ENCODE measurements around the gene DYNC2LI1.
A peak's percentile ranks its signal among the peaks of the same experiment; 100 is the strongest.
"Not testable (repeated sequence)": the region's sequence is repeated elsewhere in the genome, so short reads cannot be mapped to it uniquely, and the experiment has no call there.

The DYNC2LI1 gene

DNA sequence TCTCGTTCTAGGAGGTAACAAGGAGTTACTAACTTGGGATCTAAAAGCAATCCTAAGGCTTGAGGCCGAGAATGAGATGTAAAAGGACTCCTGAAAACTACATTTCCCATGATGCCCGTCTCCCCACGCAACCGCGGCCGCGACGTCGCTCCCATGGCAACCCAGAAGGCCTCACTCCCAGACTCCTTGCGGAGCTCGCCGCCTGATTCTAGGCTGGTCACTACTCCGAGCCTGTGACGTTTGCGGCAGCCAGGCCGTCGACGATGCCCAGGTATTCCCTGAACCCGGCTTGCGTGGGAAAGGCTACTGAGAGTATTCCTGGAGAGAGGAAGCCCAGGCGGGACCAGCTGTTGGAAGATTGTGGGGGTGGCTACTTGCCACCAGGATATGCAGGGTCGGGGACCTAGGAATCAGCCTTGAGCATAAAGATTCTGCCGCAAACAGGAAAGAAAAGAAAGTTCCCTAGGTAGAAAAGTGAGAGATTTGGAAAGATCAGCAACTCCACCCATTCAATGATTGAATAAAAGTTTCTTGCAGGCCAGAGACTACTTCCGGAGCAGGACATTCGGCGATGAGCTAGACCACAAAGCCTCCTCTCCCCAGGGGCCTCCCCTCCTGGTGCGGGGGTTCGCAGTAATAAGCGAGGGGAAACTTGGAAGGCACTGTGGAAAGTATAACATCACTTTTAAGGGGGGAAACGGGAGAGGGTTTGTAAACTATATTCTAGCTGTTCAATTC is at the start of gene DYNC2LI1:
Gene DYNC2LI1, plus strand, starts transcription at position 164 of the 738 bp plus-strand sequence. Its CDS starts 100 bp downstream, at position 264.
- peak; percentile 94 for DNase-seq (ENCODE audit: low spot score)

- no peak for DNase-seq (ENCODE audit: low spot score)
Measured at GRCh38 chr2:43724728-43725526, 48.9 kb upstream of the DYNC2LI1 start.

GRCh38 chr2:43725711-43726246 is 48.1 kb upstream of the DYNC2LI1 start:
- DNase-seq (ENCODE audit: low spot score), result no peak

DNA sequence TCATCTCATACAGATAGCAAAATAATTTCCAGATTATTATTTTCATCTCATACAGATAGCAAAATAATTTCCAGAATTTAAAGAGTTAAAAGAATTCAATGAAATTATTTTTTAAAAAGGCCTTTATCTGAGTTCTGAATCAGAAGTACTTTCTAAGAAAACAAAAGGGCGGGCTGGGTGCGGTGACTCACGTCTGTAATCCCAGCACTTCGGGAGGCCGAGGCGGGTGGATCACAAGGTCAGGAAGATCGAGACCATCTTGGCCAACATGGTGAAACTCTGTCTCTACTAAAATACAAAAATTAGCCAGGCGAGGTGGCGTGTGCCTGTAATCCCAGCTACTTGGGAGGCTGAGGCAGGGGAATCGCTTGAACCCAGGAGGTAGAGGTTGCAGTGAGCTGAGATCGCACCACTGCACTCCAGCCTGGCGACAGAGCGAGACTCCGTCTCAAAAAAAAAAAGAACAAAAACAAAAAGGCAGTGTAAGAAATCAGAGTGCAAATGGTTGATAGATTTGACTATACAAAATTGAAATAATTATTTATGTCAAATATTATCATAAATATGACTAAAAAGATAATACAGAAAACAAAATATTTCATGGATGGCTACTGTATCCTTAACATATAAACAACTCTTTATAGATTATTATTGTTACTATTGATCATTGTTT is 46.7 kb upstream of the DYNC2LI1 start:
- DNase-seq (ENCODE audit: low spot score), result not testable (repeated sequence)

- no peak for DNase-seq (ENCODE audit: low spot score)
Measured at GRCh38 chr2:43727634-43728014, 46.2 kb upstream of the DYNC2LI1 start.

DNA sequence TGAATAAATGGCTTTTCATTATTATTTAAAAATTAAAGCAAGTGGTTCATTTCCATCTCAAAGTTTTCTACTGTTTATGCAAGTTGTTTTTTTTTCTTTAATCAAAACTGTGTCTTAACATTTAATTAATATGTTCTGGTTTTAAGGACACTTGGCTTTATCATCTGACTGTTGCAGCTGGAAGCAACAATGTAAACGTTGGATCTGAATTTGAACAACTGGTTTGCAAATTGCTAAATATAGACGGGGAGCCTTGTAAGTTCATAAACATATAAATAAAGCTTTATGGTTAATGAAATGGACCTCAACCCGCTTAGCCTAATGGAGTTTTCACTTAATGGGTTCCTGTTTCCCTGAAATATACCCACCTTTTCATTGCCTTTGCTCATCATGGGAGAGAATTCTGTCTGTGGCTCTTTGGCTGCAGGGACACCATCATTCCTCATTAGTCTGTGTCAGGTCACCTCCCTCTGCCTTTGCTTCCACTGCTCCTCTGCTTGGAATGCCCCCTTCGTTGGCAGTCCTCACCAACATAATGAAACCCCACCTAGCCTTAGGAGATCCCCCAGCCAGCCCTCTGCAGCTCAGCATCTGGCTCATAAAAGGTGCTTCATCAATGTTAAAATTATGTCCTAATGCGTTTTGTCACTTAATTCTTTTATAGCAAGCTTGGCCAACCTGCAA is 44.2 kb upstream of the DYNC2LI1 start:
- no peak for DNase-seq (ENCODE audit: low spot score)

DNA sequence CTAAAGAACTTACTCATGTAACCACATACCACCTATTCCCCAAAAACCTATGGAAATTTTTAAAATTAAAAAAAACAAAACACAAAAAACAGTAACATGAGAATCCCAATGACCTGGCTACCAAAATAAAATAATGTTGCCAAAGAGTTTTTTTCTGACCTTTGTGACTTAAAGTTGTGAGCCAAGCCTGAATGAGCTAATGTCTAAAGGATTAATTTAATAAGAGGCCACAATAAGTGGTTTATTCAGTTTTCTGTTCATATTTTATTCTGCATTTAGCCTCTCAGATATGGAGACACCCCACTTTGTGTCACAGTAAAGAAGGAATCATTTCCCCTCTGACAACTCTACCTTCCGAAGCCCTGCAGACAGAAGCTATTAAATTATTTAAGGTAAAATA is 42.6 kb upstream of the DYNC2LI1 start:
- DNase-seq (ENCODE audit: low spot score), result no peak

DNA sequence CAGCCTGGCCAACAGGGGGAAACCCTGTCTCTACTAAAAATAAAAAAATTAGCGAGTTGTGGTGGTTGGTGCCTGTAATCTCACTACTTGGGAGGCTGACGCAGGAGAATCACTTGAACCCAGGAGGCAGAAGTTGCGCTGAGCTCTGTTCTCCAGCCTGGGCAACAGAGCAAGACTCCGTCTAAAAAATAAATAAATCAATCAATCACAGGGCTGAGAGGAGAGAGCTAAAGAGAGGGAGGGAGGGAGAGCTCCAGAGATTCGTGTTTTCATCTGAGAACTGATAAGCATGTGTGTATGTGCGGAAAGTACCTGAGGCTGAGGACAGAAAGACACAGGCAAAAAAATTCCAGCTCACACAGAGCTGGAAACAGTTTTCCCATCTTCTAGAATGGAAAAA is 37.2 kb upstream of the DYNC2LI1 start:
- no peak for DNase-seq (ENCODE audit: low spot score)

DNA sequence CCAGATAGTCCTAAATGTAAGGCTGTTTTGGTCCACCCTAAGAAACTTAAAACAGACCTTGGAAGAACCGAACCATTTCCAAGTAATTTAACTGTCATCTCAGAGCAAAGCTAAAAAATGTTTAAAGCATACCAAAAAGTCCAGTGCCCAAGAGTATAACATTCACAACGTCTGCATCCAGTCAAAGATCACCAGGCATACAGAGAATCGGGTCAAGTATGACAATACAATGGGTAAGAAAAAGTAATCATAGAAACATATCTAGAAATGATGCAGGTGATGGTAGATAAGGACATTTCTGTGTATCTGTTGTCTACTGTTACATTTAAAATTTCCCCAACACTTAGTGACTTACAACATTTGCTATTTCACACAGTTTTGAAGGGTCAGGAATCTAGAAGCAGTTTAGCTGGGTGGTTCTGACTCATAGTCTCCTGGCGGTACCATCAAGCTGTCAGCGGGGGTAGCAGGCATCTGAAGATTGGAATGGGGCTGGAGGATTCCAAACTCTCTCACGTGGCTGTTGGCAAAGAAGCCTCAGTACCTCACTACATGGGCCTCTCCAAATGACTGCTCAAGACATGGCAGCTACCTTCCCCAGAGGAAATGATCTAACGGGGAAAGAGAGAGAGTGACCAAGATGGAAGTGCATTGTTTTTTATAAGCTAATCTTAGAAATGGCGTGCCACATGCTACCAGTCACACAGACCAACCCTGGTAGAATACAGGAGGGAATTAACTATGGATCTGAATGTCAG is 36.6 kb upstream of the DYNC2LI1 start:
- DNase-seq (ENCODE audit: low spot score), result peak; percentile 85

DNA sequence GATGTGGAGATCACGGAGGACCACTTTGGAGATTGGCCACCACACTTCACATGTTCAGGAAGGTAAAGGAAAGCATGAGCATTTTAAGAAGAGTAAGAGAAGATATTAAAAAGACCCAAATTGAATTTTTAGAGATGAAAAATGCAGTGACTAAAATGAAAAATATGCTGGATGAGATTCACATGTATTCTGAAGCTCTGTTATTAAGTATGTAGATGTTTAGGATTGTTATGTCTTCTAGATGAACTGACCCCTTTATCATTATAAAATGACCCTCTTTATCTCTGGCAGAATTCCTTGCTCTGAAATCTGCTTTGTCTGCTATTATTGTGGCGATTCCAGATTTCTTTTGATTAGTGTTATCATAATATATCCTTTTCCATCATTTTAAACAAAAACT is 36.0 kb upstream of the DYNC2LI1 start:
- no peak for DNase-seq (ENCODE audit: low spot score)

GRCh38 chr2:43738257-43738656 is 35.6 kb upstream of the DYNC2LI1 start:
- no peak for DNase-seq (ENCODE audit: low spot score)

DNA sequence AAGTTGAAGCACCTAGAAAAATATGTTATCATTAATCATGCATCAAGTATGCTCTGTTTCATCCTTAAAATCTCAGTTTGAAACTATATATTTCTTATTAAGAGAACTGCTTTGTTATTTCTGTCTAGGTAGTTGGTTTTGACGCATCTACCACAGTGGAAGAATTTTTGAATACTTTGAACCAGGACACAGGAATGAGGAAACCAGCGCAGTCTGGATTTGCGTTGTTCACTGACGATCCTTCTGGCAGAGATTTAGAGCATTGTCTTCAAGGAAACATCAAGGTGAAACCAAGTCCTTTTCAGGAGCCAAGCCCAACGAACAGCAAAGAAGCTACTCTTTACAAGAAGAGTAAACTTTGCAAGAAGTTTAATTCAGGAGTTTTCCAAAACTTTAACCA is 30.1 kb upstream of the DYNC2LI1 start:
- peak; percentile 84 for DNase-seq (ENCODE audit: low spot score)

- peak; percentile 83 for DNase-seq (ENCODE audit: low spot score)
Measured at GRCh38 chr2:43745457-43745856, 28.4 kb upstream of the DYNC2LI1 start.

GRCh38 chr2:43748333-43748732 is 25.5 kb upstream of the DYNC2LI1 start:
- DNase-seq (ENCODE audit: low spot score), result no peak

DNA sequence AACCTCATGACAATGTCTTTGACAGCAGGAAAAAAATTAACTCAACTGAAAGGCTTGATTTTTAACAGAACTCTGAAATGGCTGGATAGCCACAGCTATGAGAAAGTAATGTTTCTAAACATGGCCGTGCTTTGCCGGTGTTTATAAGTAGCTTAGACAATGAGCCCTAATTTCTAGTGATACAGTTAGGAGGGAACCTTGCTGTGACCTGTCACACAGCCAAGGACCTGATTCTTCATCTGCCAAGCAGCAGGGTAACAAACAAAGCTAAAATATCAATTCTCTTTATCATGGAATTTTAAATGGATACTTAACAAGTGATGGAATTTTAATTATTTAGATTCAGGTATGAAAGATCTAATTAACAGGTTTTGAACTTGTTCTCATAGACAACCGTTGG is 24.3 kb upstream of the DYNC2LI1 start:
- peak; percentile 49 for DNase-seq (ENCODE audit: low spot score)

GRCh38 chr2:43751476-43751990 is 22.3 kb upstream of the DYNC2LI1 start:
- no peak for DNase-seq (ENCODE audit: low spot score)

DNA sequence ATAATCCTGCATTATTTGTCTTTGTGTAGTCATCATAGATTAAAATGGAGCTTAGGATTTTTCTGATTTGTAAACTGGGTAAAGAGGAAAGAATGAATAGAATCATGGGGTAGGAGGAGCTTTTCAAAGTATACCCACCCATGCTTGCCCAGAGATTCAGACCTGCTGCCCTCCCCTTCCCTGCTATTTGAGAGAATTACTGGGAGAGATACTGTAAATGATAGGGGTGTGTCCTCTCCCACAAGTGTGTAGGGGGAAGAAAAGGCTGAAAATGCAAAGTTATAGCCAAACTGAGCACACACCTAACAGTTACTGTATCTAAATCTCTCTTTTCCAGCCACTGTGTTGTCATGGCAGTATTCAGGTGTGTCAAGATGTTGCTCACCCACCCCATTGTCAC is 21.5 kb upstream of the DYNC2LI1 start:
- DNase-seq (ENCODE audit: low spot score), result no peak

GRCh38 chr2:43754180-43754579 is 19.7 kb upstream of the DYNC2LI1 start:
- DNase-seq (ENCODE audit: low spot score), result peak; percentile 46

DNA sequence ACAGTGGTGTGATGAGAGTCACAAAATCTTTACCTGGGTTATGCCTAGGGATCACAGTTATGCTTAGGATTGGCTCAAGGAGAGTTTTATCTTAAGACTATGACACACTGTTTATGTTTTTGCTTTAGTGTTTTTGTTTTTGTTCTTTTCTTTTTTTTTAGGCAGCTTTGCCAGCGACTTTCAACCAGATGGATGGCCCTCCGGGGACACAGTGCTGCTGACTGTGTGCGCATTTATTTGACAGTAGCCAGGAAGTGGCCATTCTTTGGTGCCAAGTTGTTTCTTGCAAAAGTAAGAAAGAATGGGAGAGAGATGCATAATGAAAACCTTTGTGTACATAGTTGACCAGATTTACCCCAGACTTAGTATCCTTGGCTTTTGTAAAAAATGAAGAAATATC is 15.1 kb upstream of the DYNC2LI1 start:
- DNase-seq (ENCODE audit: low spot score), result no peak

GRCh38 chr2:43759195-43759594 is 14.6 kb upstream of the DYNC2LI1 start:
- DNase-seq (ENCODE audit: low spot score), result peak; percentile 98

DNA sequence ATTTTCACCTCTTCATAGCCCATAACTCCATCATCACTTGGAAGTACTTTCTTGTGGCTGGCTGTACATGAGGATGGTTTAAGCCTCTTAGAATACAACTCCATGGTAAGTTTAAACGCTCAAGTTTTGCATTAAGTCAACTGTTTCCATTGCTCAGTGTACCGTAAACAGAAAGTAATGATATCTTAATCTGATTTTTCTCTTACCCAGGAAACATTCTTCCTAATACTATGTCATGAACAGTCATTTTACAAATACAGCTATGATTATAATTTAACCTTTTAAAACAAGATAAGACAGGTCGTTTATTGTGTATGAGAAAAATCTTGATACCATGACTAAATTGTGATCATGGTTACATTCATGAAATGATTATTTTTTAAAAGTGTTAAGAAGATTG is 11.6 kb upstream of the DYNC2LI1 start:
- DNase-seq (ENCODE audit: low spot score), result peak; percentile 84

Measured in kidney tubule cell (primary cell).